Measurements from ENCODE around the gene UBAC1. TPM values are rescaled to one million over a fixed set of nuclear protein-coding genes. Genes with fewer than 3 reads are reported as not detected.
A peak's percentile ranks its signal among the peaks of the same experiment; 100 is the strongest.

The UBAC1 gene
- total RNA-seq, 2 donors from 2014 or later: 37.9 to 39.3 TPM

- ATAC-seq (ENCODE audit: insufficient number of reproducible peaks, low FRiP score, low read depth) (no peak), DNase-seq (ENCODE audit: low spot score) (no peak)
- H3K36me3 ChIP-seq: no peaks in the 10 kb centered on the region
- peak overlapping the region; percentile 67 for H3K4me3 ChIP-seq
- no peaks in the 10 kb centered on the region for H3K9me3 ChIP-seq
- TF ChIP-seq CTCF (IDR thresholded peaks at IDR 0.05): no peak
- H3K4me1 ChIP-seq (ENCODE audit: control insufficient read depth in 1 of 2, low read depth in 2 of 2): peaks cover 13 to 28% of the 10 kb centered on the region in 2 donors
- H3K27ac ChIP-seq: peak overlapping the region; percentile 4 to 71
- no peaks in the 10 kb centered on the region for H3K27me3 ChIP-seq (replicated peaks; ENCODE audit: insufficient read depth)
These were observed 32.2 kb upstream of the UBAC1 start for GRCh38 chr9:135993409-135993742.

- H3K27ac ChIP-seq: peak overlapping the region; percentile 22 to 71
- H3K9me3 ChIP-seq: no peaks in the 10 kb centered on the region
- peak overlapping the region; percentile 67 for H3K4me3 ChIP-seq
- peak; percentile 49 for DNase-seq (ENCODE audit: low spot score)
- ATAC-seq (ENCODE audit: insufficient number of reproducible peaks, low FRiP score, low read depth): peak; percentile 42
- TF ChIP-seq CTCF (IDR thresholded peaks at IDR 0.05): no peak
- no peaks in the 10 kb centered on the region for H3K36me3 ChIP-seq
- no peaks in the 10 kb centered on the region for H3K27me3 ChIP-seq (replicated peaks; ENCODE audit: insufficient read depth)
- peaks cover 13 to 28% of the 10 kb centered on the region in 2 donors for H3K4me1 ChIP-seq (ENCODE audit: control insufficient read depth in 1 of 2, low read depth in 2 of 2)
These were observed 31.6 kb upstream of the UBAC1 start for GRCh38 chr9:135992486-135993408.

GRCh38 chr9:135991771-135992170, 30.6 kb upstream of the UBAC1 start:
- H3K4me3 ChIP-seq: no peak overlapping the region
- DNase-seq (ENCODE audit: low spot score) (no peak), ATAC-seq (ENCODE audit: insufficient number of reproducible peaks, low FRiP score, low read depth) (no peak)
- no peaks in the 10 kb centered on the region for H3K9me3 ChIP-seq
- TF ChIP-seq CTCF (IDR thresholded peaks at IDR 0.05): no peak
- peaks cover 13 to 28% of the 10 kb centered on the region in 2 donors for H3K4me1 ChIP-seq (ENCODE audit: control insufficient read depth in 1 of 2, low read depth in 2 of 2)
- no peaks in the 10 kb centered on the region for H3K27me3 ChIP-seq (replicated peaks; ENCODE audit: insufficient read depth)
- H3K36me3 ChIP-seq: no peaks in the 10 kb centered on the region
- no peak overlapping the region for H3K27ac ChIP-seq

GRCh38 chr9:135990468-135991429, 29.6 kb upstream of the UBAC1 start:
- H3K4me1 ChIP-seq (ENCODE audit: control insufficient read depth in 1 of 2, low read depth in 2 of 2): peaks cover 13 to 28% of the 10 kb centered on the region in 2 donors
- no peak overlapping the region for H3K27ac ChIP-seq
- H3K36me3 ChIP-seq: no peaks in the 10 kb centered on the region
- no peak for DNase-seq (ENCODE audit: low spot score)
- no peak for TF ChIP-seq CTCF (IDR thresholded peaks at IDR 0.05)
- H3K9me3 ChIP-seq: no peaks in the 10 kb centered on the region
- peak overlapping the region; percentile 24 for H3K4me3 ChIP-seq
- H3K27me3 ChIP-seq (replicated peaks; ENCODE audit: insufficient read depth): no peaks in the 10 kb centered on the region
- no peak for ATAC-seq (ENCODE audit: insufficient number of reproducible peaks, low FRiP score, low read depth)

All from thoracic aorta (tissue), 2 donors.